Keratinocyte (primary cell): ENCODE measurements around the gene TMEM74B.

Experiments
- CTCF ChIP-seq, 3 experiments: IDR thresholded peaks in 1 of 3; conservative IDR thresholded peaks in 1 of 3; optimal IDR thresholded peaks in 1 of 3; 2 replicates in 2 of 3; 3 replicates in 1 of 3; pipeline versions ENCODE3 to v1.5.1; 2011; ENCODE audit warnings: low read length in 3 of 3, mild to moderate bottlenecking in 3 of 3, moderate library complexity in 2 of 3, control low read depth in 1 of 3, inconsistent platforms in 1 of 3; ENCODE audit not compliant: insufficient read depth in 2 of 3; ENCODE audit errors: extremely low read depth in 1 of 3
- EZH2 ChIP-seq: IDR thresholded peaks from one replicate; pipeline ENCODE4 v1.6.1; 2012; ENCODE audit warnings: inconsistent platforms, mild to moderate bottlenecking, low read length, moderate library complexity

- TF ChIP-seq CTCF (optimal IDR thresholded peaks at IDR 0.05 in 1 of 3, IDR thresholded peaks at IDR 0.05 in 1 of 3, conservative IDR thresholded peaks at IDR 0.05 in 1 of 3; ENCODE audit: extremely low read depth in 1 of 3, insufficient read depth in 2 of 3, low read length in 3 of 3): no peak
- no peak for TF ChIP-seq EZH2
Measured at GRCh38 chr20:1196634-1197033, 11.9 kb upstream of the TMEM74B start.
